Panc1 (cell line): Measurements from ENCODE around the gene CR2. TPM values are rescaled to one million over a fixed set of nuclear protein-coding genes. Genes with fewer than 3 reads are reported as not detected.

Experiments
- ATAC-seq: fragments of 200-7000 bp; cut with Tn5 transposase; 2 replicates; pipeline ENCODE4 v1.9.1; 2020; ENCODE audit warnings: mild to moderate bottlenecking, moderate library complexity
- BruUV-seq: library from RNA; stranded (reverse); fragments of 400-500 nt; replicated peaks from 2 replicates; lab custom pipeline; 2021; lab: Mats Ljungman, UMichigan
- CTCF ChIA-PET: fragments of 300-600 bp; sonication (Branson Sonifier 250); formaldehyde crosslinking; loops from one replicate; lab custom pipeline; 2022; ENCODE audit warnings: antibody characterized with exemption; lab: Charles Lee
- POLR2A ChIA-PET: fragments of 300-600 bp; sonication (Branson Sonifier 250); formaldehyde crosslinking; loops from one replicate; lab custom pipeline; 2022; ENCODE audit warnings: antibody characterized with exemption; lab: Charles Lee
- DNase-seq: peaks from one replicate; pipeline ENCODE4 v3.0.0-alpha.2; 2010; ENCODE audit warnings: low read depth, low spot score
- H3K27ac ChIP-seq: 2 replicates; pipeline ENCODE4 v1.5.1; 2011; ENCODE audit warnings: mild to moderate bottlenecking, low read length, inconsistent platforms
- H3K27me3 ChIP-seq: fragments of 200-500 bp; sonication (Bioruptor generic); 2 replicates; pipeline ENCODE4 v1.6.0; 2014; ENCODE audit warnings: low read length, inconsistent platforms; ENCODE audit not compliant: control insufficient read depth, insufficient read depth
- H3K36me3 ChIP-seq: fragments of 200-500 bp; sonication (Bioruptor generic); 2 replicates; pipeline ENCODE4 v1.5.1; 2014; ENCODE audit warnings: inconsistent platforms, mild to moderate bottlenecking, low read length, moderate library complexity; ENCODE audit not compliant: control insufficient read depth, insufficient read depth
- H3K4me1 ChIP-seq: 2 replicates; pipeline ENCODE4 v1.5.1; 2011; ENCODE audit warnings: inconsistent platforms, mild to moderate bottlenecking, low read length, moderate library complexity; ENCODE audit not compliant: control insufficient read depth, insufficient read depth
- H3K4me3 ChIP-seq, 2 experiments: 2 replicates each; pipeline ENCODE4 v1.5.1; 2011 to 2012; ENCODE audit warnings: low read depth in 2 of 2, low read length in 2 of 2, mild to moderate bottlenecking in 2 of 2, inconsistent platforms in 1 of 2, moderate library complexity in 1 of 2
- H3K9me3 ChIP-seq: fragments of 200-500 bp; sonication (Bioruptor generic); 2 replicates; pipeline ENCODE4 v1.5.1; 2014; ENCODE audit warnings: low read depth, mild to moderate bottlenecking, inconsistent platforms, low read length, moderate library complexity; ENCODE audit not compliant: control insufficient read depth, insufficient read depth
- POLR2AphosphoS5 ChIP-seq: IDR thresholded peaks from 2 replicates; pipeline ENCODE4 v1.6.1; 2012; ENCODE audit warnings: mild to moderate bottlenecking, low read depth, low read length, moderate library complexity
- REST ChIP-seq, 2 experiments: IDR thresholded peaks; 2 replicates each; pipeline ENCODE4 v1.6.1; 2011 to 2012; ENCODE audit warnings: low read depth in 2 of 2, control low read depth in 1 of 2, low read length in 1 of 2, mild to moderate bottlenecking in 1 of 2, moderate library complexity in 1 of 2; ENCODE audit not compliant: insufficient read depth in 1 of 2
- SIN3A ChIP-seq: IDR thresholded peaks from 2 replicates; pipeline ENCODE4 v1.6.1; 2012; ENCODE audit warnings: low read depth, mild to moderate bottlenecking, low read length, moderate library complexity, borderline replicate concordance; ENCODE audit not compliant: insufficient read depth
- TCF7L2 ChIP-seq: IDR thresholded peaks from 2 replicates; pipeline ENCODE4 v1.6.1; 2011; ENCODE audit warnings: mild to moderate bottlenecking, low read depth, low read length, inconsistent platforms
- in situ Hi-C: cut with HindIII; loops from 2 replicates; pipeline ENCODE4 v1.10.0; 2016; ENCODE audit warnings: low sequenced_read_pairs, low pct_unique_long_range_greater_than_20kb
- intact Hi-C: fragments of 100-400 bp; cut with micrococcal nuclease; formaldehyde crosslinking; loops from one replicate; pipeline ENCODE4 v1.10.0; 2022; ENCODE audit not compliant: unreplicated experiment
- total RNA-seq: library from RNA; stranded (reverse); gene quantifications from one replicate; pipeline ENCODE4 v1.2.1, GENCODE V29; 2021; ENCODE audit not compliant: unreplicated experiment
- TF ChIP-seq, protein P1 (sequence below): fragments of 450-650 bp; IDR thresholded peaks from 2 replicates; pipeline ENCODE4 v1.5.1; 2017; ENCODE audit warnings: mild to moderate bottlenecking

CR2 gene
- total RNA-seq, 1 experiment from 2014 or later = 0.08 TPM

GRCh38 chr1:207459008-207459407 is 4.9 kb downstream of the CR2 start:
- Histone ChIP-seq H3K9me3 (no peaks in the 10 kb centered on the region), H3K36me3 (no peaks in the 10 kb centered on the region), H3K4me1 (no peaks in the 10 kb centered on the region), H3K4me3 (no peak overlapping the region), H3K27me3 (peaks cover 25% of the 10 kb centered on the region), H3K27ac (no peak overlapping the region)
- TF ChIP-seq TCF7L2 (no peak), POLR2AphosphoS5 (no peak), SIN3A (no peak), REST (IDR thresholded peaks at IDR 0.05; ENCODE audit: insufficient read depth in 1 of 2, low read depth in 2 of 2, low read length in 1 of 2) (no peak)
- TF ChIP-seq, protein P1, sequence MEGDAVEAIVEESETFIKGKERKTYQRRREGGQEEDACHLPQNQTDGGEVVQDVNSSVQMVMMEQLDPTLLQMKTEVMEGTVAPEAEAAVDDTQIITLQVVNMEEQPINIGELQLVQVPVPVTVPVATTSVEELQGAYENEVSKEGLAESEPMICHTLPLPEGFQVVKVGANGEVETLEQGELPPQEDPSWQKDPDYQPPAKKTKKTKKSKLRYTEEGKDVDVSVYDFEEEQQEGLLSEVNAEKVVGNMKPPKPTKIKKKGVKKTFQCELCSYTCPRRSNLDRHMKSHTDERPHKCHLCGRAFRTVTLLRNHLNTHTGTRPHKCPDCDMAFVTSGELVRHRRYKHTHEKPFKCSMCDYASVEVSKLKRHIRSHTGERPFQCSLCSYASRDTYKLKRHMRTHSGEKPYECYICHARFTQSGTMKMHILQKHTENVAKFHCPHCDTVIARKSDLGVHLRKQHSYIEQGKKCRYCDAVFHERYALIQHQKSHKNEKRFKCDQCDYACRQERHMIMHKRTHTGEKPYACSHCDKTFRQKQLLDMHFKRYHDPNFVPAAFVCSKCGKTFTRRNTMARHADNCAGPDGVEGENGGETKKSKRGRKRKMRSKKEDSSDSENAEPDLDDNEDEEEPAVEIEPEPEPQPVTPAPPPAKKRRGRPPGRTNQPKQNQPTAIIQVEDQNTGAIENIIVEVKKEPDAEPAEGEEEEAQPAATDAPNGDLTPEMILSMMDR = no peak
- DNase-seq = no peak
- ChIA-PET POLR2A (no interaction called here), CTCF (no interaction called here)
- BruUV-seq = no TSS peak
- ATAC-seq = no peak
- in situ Hi-C loops = no loop called here
- intact Hi-C loops = no loop called here

GRCh38 chr1:207461649-207462048 is 7.5 kb downstream of the CR2 start:
- no peak overlapping the region for H3K27ac ChIP-seq
- in situ Hi-C loops = no loop called here
- POLR2A ChIA-PET = no interaction called here
- no peaks in the 10 kb centered on the region for H3K36me3 ChIP-seq
- BruUV-seq = no TSS peak
- CTCF ChIA-PET = no interaction called here
- intact Hi-C loops = no loop called here
- TF ChIP-seq REST (IDR thresholded peaks at IDR 0.05; ENCODE audit: insufficient read depth in 1 of 2, low read depth in 2 of 2, low read length in 1 of 2) = no peak
- no peak for ATAC-seq
- H3K4me1 ChIP-seq = no peaks in the 10 kb centered on the region
- no peak for DNase-seq
- no peak overlapping the region for H3K4me3 ChIP-seq
- H3K9me3 ChIP-seq = no peaks in the 10 kb centered on the region
- peaks cover 19% of the 10 kb centered on the region for H3K27me3 ChIP-seq
